HEK293 (cell line): ENCODE results near the gene OTC.

Experiments
- BCL11A ChIP-seq: fragments of 450-650 bp; formaldehyde crosslinking; IDR thresholded peaks from 2 replicates; pipeline ENCODE4 v1.5.1; 2016; ENCODE audit warnings: low read depth, missing biosample characterization, missing genetic modification characterization
- GFI1B ChIP-seq: fragments of 450-650 bp; formaldehyde crosslinking; IDR thresholded peaks from 2 replicates; pipeline ENCODE4 v1.5.1; 2016; ENCODE audit warnings: missing biosample characterization, missing genetic modification characterization
- KLF9 ChIP-seq: fragments of 450-650 bp; formaldehyde crosslinking; IDR thresholded peaks from 2 replicates; pipeline ENCODE4 v1.5.1; 2016; ENCODE audit warnings: missing biosample characterization, missing genetic modification characterization, low read depth
- MZF1 ChIP-seq: fragments of 450-650 bp; formaldehyde crosslinking; IDR thresholded peaks from 2 replicates; pipeline ENCODE4 v1.5.1; 2017; ENCODE audit warnings: missing biosample characterization, missing genetic modification characterization, borderline replicate concordance
- SALL2 ChIP-seq: fragments of 450-650 bp; formaldehyde crosslinking; IDR thresholded peaks from 2 replicates; pipeline ENCODE4 v1.5.0; 2017; ENCODE audit warnings: missing biosample characterization, mild to moderate bottlenecking, missing genetic modification characterization, borderline replicate concordance
- SETDB1 ChIP-seq: IDR thresholded peaks from one replicate; pipeline ENCODE4 v1.6.1; 2017; ENCODE audit warnings: mild to moderate bottlenecking, low read length, moderate library complexity, mixed read lengths; ENCODE audit not compliant: insufficient read length
- ZEB2 ChIP-seq: fragments of 450-650 bp; formaldehyde crosslinking; IDR thresholded peaks from 2 replicates; pipeline ENCODE4 v1.5.1; 2016; ENCODE audit warnings: missing biosample characterization, missing genetic modification characterization
- ZFHX2 ChIP-seq: fragments of 450-650 bp; formaldehyde crosslinking; conservative IDR thresholded peaks from 2 replicates; pipeline ENCODE4 v1.5.1; 2016; ENCODE audit warnings: missing biosample characterization, missing genetic modification characterization
- ZFP3 ChIP-seq: fragments of 450-650 bp; formaldehyde crosslinking; IDR thresholded peaks from 2 replicates; pipeline ENCODE4 v1.5.1; 2016; ENCODE audit warnings: low read depth, missing biosample characterization, missing genetic modification characterization
- ZNF155 ChIP-seq: fragments of 450-650 bp; formaldehyde crosslinking; IDR thresholded peaks from 2 replicates; pipeline ENCODE4 v1.5.1; 2016; ENCODE audit warnings: missing biosample characterization, missing genetic modification characterization
- ZNF19 ChIP-seq: fragments of 450-650 bp; formaldehyde crosslinking; IDR thresholded peaks from 2 replicates; pipeline ENCODE4; 2016; ENCODE audit warnings: missing biosample characterization, missing genetic modification characterization, low read depth
- ZNF211 ChIP-seq: fragments of 450-650 bp; formaldehyde crosslinking; IDR thresholded peaks from 2 replicates; pipeline ENCODE4 v1.5.1; 2016; ENCODE audit warnings: low read depth, missing biosample characterization, missing genetic modification characterization
- ZNF23 ChIP-seq: fragments of 450-650 bp; formaldehyde crosslinking; IDR thresholded peaks from 2 replicates; pipeline ENCODE4 v1.5.1; 2016; ENCODE audit warnings: missing biosample characterization, missing genetic modification characterization, borderline replicate concordance
- ZNF24 ChIP-seq: fragments of 450-650 bp; formaldehyde crosslinking; IDR thresholded peaks from 2 replicates; pipeline ENCODE4 v1.5.1; 2016; ENCODE audit warnings: missing biosample characterization, missing genetic modification characterization
- ZNF248 ChIP-seq: fragments of 450-650 bp; formaldehyde crosslinking; IDR thresholded peaks from 2 replicates; pipeline ENCODE4 v1.5.1; 2017; ENCODE audit warnings: missing biosample characterization, missing genetic modification characterization
- ZNF302 ChIP-seq: fragments of 450-650 bp; formaldehyde crosslinking; IDR thresholded peaks from 2 replicates; pipeline ENCODE4 v1.5.1; 2016; ENCODE audit warnings: missing biosample characterization, missing genetic modification characterization, low read depth
- ZNF366 ChIP-seq: fragments of 450-650 bp; formaldehyde crosslinking; conservative IDR thresholded peaks from 2 replicates; pipeline ENCODE4 v1.5.1; 2016; ENCODE audit warnings: missing biosample characterization, missing genetic modification characterization
- ZNF558 ChIP-seq: fragments of 450-650 bp; formaldehyde crosslinking; IDR thresholded peaks from 2 replicates; pipeline ENCODE4 v1.5.1; 2016; ENCODE audit warnings: missing biosample characterization, missing genetic modification characterization
- ZNF585B ChIP-seq: fragments of 450-650 bp; formaldehyde crosslinking; IDR thresholded peaks from 2 replicates; pipeline ENCODE4 v1.5.1; 2016; ENCODE audit warnings: missing biosample characterization, missing genetic modification characterization
- ZNF660 ChIP-seq: fragments of 450-650 bp; IDR thresholded peaks from 2 replicates; pipeline ENCODE4 v1.5.1; 2018; ENCODE audit warnings: missing biosample characterization, mild to moderate bottlenecking, missing genetic modification characterization
- ZNF664 ChIP-seq: fragments of 450-650 bp; formaldehyde crosslinking; IDR thresholded peaks from 2 replicates; pipeline ENCODE4 v1.5.1; 2016; ENCODE audit warnings: missing biosample characterization, missing genetic modification characterization
- ZNF670 ChIP-seq: fragments of 450-650 bp; formaldehyde crosslinking; IDR thresholded peaks from 2 replicates; pipeline ENCODE4 v1.5.1; 2016; ENCODE audit warnings: missing biosample characterization, missing genetic modification characterization, low read depth
- ZNF830 ChIP-seq: fragments of 450-650 bp; IDR thresholded peaks from 2 replicates; pipeline ENCODE4 v1.5.0; 2018; ENCODE audit warnings: missing biosample characterization, missing genetic modification characterization, low read depth, mild to moderate bottlenecking, moderate library complexity
- ZNF843 ChIP-seq: fragments of 450-650 bp; formaldehyde crosslinking; IDR thresholded peaks from 2 replicates; pipeline ENCODE4 v1.5.1; 2016; ENCODE audit warnings: missing biosample characterization, missing genetic modification characterization
- TF ChIP-seq, protein P1 (sequence below): fragments of 450-650 bp; formaldehyde crosslinking; IDR thresholded peaks from 2 replicates; pipeline ENCODE4 v1.5.0; 2017; ENCODE audit warnings: missing biosample characterization, missing genetic modification characterization, borderline replicate concordance
- TF ChIP-seq, protein P2 (sequence below): fragments of 450-650 bp; formaldehyde crosslinking; IDR thresholded peaks from 2 replicates; pipeline ENCODE4 v1.5.1; 2016; ENCODE audit warnings: missing biosample characterization, missing genetic modification characterization, borderline replicate concordance
- TF ChIP-seq, protein P3 (sequence below): fragments of 450-650 bp; IDR thresholded peaks from 2 replicates; pipeline ENCODE4 v1.5.1; 2018; ENCODE audit warnings: missing biosample characterization, mild to moderate bottlenecking, missing genetic modification characterization
- TF ChIP-seq, protein P4 (sequence below): fragments of 450-650 bp; formaldehyde crosslinking; IDR thresholded peaks from 2 replicates; pipeline ENCODE4 v1.5.1; 2016; ENCODE audit warnings: missing biosample characterization, missing genetic modification characterization
- TF ChIP-seq, protein P5 (sequence below): fragments of 450-650 bp; formaldehyde crosslinking; IDR thresholded peaks from 2 replicates; pipeline ENCODE4 v1.5.1; 2017; ENCODE audit warnings: missing biosample characterization, missing genetic modification characterization

Gene OTC

DNA sequence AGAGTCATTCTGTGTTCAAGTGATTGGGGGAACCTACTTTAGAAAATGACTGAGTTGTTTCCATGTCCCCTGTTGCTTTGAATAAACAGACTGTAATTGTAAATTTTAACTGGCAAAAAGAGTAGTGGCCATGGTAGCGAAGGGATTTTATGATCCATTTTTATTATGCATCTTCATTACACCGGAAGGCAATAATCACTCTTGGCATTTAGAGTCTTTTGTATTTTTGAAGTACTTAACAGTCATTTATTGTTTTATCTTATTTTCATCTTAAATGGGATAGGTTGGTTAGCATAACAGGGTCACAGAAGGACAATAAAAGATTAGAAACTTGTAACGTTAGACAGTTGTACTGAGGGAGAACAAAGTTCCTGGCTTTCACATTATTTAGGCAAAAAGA, 11.0 kb upstream of the OTC start (continued):
- TF ChIP-seq, protein P1, sequence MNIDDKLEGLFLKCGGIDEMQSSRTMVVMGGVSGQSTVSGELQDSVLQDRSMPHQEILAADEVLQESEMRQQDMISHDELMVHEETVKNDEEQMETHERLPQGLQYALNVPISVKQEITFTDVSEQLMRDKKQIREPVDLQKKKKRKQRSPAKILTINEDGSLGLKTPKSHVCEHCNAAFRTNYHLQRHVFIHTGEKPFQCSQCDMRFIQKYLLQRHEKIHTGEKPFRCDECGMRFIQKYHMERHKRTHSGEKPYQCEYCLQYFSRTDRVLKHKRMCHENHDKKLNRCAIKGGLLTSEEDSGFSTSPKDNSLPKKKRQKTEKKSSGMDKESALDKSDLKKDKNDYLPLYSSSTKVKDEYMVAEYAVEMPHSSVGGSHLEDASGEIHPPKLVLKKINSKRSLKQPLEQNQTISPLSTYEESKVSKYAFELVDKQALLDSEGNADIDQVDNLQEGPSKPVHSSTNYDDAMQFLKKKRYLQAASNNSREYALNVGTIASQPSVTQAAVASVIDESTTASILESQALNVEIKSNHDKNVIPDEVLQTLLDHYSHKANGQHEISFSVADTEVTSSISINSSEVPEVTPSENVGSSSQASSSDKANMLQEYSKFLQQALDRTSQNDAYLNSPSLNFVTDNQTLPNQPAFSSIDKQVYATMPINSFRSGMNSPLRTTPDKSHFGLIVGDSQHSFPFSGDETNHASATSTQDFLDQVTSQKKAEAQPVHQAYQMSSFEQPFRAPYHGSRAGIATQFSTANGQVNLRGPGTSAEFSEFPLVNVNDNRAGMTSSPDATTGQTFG (tag by site-specific recombination): no peak
- TF ChIP-seq ZNF24 (tag by site-specific recombination) (no peak), KLF9 (no peak), ZNF843 (peak; percentile 70; the same call in 1 of the 2 replicates), ZNF664 (tag by site-specific recombination) (no peak), ZNF366 (no peak), ZNF23 (tag by site-specific recombination) (no peak), ZFHX2 (tag by site-specific recombination) (no peak), SETDB1 (no peak), ZNF660 (no peak), ZNF302 (tag by site-specific recombination) (no peak), ZNF558 (no peak), ZNF248 (no peak), ZNF585B (tag by site-specific recombination) (no peak), ZNF830 (tag by site-specific recombination) (no peak), ZNF19 (tag by site-specific recombination) (no peak), ZEB2 (tag by site-specific recombination) (no peak), ZNF211 (tag by site-specific recombination) (no peak), ZNF155 (tag by site-specific recombination) (no peak), GFI1B (tag by site-specific recombination) (no peak), MZF1 (tag by site-specific recombination) (no peak), ZFP3 (tag by site-specific recombination) (no peak), BCL11A (tag by site-specific recombination) (no peak), ZNF670 (tag by site-specific recombination) (no peak), SALL2 (tag by site-specific recombination) (no peak)
- TF ChIP-seq, protein P2, sequence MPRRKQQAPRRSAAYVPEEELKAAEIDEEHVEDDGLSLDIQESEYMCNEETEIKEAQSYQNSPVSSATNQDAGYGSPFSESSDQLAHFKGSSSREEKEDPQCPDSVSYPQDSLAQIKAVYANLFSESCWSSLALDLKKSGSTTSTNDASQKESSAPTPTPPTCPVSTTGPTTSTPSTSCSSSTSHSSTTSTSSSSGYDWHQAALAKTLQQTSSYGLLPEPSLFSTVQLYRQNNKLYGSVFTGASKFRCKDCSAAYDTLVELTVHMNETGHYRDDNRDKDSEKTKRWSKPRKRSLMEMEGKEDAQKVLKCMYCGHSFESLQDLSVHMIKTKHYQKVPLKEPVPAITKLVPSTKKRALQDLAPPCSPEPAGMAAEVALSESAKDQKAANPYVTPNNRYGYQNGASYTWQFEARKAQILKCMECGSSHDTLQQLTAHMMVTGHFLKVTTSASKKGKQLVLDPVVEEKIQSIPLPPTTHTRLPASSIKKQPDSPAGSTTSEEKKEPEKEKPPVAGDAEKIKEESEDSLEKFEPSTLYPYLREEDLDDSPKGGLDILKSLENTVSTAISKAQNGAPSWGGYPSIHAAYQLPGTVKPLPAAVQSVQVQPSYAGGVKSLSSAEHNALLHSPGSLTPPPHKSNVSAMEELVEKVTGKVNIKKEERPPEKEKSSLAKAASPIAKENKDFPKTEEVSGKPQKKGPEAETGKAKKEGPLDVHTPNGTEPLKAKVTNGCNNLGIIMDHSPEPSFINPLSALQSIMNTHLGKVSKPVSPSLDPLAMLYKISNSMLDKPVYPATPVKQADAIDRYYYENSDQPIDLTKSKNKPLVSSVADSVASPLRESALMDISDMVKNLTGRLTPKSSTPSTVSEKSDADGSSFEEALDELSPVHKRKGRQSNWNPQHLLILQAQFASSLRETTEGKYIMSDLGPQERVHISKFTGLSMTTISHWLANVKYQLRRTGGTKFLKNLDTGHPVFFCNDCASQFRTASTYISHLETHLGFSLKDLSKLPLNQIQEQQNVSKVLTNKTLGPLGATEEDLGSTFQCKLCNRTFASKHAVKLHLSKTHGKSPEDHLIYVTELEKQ (tag by site-specific recombination): no peak
- TF ChIP-seq, protein P3, sequence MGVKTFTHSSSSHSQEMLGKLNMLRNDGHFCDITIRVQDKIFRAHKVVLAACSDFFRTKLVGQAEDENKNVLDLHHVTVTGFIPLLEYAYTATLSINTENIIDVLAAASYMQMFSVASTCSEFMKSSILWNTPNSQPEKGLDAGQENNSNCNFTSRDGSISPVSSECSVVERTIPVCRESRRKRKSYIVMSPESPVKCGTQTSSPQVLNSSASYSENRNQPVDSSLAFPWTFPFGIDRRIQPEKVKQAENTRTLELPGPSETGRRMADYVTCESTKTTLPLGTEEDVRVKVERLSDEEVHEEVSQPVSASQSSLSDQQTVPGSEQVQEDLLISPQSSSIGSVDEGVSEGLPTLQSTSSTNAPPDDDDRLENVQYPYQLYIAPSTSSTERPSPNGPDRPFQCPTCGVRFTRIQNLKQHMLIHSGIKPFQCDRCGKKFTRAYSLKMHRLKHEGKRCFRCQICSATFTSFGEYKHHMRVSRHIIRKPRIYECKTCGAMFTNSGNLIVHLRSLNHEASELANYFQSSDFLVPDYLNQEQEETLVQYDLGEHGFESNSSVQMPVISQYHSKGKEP: no peak
- TF ChIP-seq, protein P4, sequence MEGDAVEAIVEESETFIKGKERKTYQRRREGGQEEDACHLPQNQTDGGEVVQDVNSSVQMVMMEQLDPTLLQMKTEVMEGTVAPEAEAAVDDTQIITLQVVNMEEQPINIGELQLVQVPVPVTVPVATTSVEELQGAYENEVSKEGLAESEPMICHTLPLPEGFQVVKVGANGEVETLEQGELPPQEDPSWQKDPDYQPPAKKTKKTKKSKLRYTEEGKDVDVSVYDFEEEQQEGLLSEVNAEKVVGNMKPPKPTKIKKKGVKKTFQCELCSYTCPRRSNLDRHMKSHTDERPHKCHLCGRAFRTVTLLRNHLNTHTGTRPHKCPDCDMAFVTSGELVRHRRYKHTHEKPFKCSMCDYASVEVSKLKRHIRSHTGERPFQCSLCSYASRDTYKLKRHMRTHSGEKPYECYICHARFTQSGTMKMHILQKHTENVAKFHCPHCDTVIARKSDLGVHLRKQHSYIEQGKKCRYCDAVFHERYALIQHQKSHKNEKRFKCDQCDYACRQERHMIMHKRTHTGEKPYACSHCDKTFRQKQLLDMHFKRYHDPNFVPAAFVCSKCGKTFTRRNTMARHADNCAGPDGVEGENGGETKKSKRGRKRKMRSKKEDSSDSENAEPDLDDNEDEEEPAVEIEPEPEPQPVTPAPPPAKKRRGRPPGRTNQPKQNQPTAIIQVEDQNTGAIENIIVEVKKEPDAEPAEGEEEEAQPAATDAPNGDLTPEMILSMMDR (tag by site-specific recombination): no peak
- TF ChIP-seq, protein P5, sequence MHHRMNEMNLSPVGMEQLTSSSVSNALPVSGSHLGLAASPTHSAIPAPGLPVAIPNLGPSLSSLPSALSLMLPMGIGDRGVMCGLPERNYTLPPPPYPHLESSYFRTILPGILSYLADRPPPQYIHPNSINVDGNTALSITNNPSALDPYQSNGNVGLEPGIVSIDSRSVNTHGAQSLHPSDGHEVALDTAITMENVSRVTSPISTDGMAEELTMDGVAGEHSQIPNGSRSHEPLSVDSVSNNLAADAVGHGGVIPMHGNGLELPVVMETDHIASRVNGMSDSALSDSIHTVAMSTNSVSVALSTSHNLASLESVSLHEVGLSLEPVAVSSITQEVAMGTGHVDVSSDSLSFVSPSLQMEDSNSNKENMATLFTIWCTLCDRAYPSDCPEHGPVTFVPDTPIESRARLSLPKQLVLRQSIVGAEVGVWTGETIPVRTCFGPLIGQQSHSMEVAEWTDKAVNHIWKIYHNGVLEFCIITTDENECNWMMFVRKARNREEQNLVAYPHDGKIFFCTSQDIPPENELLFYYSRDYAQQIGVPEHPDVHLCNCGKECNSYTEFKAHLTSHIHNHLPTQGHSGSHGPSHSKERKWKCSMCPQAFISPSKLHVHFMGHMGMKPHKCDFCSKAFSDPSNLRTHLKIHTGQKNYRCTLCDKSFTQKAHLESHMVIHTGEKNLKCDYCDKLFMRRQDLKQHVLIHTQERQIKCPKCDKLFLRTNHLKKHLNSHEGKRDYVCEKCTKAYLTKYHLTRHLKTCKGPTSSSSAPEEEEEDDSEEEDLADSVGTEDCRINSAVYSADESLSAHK (tag by site-specific recombination): peak; percentile 48; the same call in 1 of the 2 replicates
